Mesodermal cell (in vitro differentiated cells): ENCODE results near the gene POLG.

Source experiments
- H3K27ac ChIP-seq: 2 replicates; pipeline ENCODE4 v1.7.0; 2013; ENCODE audit warnings: mild to moderate bottlenecking, low read depth, low read length, moderate library complexity; ENCODE audit not compliant: severe bottlenecking
- H3K36me3 ChIP-seq: 2 replicates; pipeline ENCODE4 v1.7.1; 2013; ENCODE audit warnings: mild to moderate bottlenecking, low read length, moderate library complexity; ENCODE audit not compliant: control insufficient read depth, insufficient read depth
- H3K4me1 ChIP-seq: one replicate; pipeline ENCODE4 v1.7.1; 2013; ENCODE audit warnings: mild to moderate bottlenecking, low read length; ENCODE audit not compliant: insufficient read depth, control insufficient read depth, poor library complexity, severe bottlenecking
- H3K4me3 ChIP-seq: 2 replicates; pipeline ENCODE4 v1.7.0; 2013; ENCODE audit warnings: low read length, control low read depth, mild to moderate bottlenecking; ENCODE audit not compliant: insufficient read depth, poor library complexity, severe bottlenecking; ENCODE audit errors: extremely low read depth
- H3K9me3 ChIP-seq: 2 replicates; pipeline ENCODE4 v1.7.1; 2013; ENCODE audit warnings: mild to moderate bottlenecking, low read length, moderate library complexity; ENCODE audit not compliant: control insufficient read depth
- WGBS, 2 experiments: methylation state at CpG; one replicate each; pipeline ENCODE4 v1.1.5; 2013; ENCODE audit warnings: missing lambda C conversion rate in 2 of 2; ENCODE audit not compliant: insufficient coverage in 2 of 2; 5-methylcytosine and 5-hydroxymethylcytosine counted together

Gene POLG

DNA sequence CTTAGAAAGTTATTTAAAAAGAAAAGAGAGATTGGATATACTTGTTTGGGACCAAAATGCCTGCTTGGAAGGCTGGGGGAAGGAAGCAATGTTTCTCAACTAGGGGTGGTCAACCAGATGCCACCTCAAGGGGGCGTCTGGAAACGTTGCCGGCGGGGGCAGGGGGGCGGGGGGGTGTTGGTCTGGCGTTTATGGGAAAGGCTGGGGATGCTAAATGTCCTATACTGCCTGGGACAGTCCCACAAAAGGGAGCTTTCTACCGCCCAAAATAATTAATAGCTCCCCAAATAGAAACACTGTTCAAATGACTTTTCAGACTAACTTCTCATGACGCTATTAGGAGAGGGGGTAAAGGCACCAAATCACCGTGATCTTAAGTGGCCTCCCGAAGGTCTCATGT lies 2.2 kb downstream of the POLG start:
- Histone ChIP-seq H3K36me3 (peaks cover 57% of the 10 kb centered on the region), H3K27ac (no peak overlapping the region), H3K9me3 (no peaks in the 10 kb centered on the region), H3K4me3 (peak overlapping the region; percentile 78), H3K4me1 (peaks cover 24% of the 10 kb centered on the region)
- 80 to 98% methylated on average over 3 to 4 of the region's 10 CpGs for WGBS, 2 experiments

DNA sequence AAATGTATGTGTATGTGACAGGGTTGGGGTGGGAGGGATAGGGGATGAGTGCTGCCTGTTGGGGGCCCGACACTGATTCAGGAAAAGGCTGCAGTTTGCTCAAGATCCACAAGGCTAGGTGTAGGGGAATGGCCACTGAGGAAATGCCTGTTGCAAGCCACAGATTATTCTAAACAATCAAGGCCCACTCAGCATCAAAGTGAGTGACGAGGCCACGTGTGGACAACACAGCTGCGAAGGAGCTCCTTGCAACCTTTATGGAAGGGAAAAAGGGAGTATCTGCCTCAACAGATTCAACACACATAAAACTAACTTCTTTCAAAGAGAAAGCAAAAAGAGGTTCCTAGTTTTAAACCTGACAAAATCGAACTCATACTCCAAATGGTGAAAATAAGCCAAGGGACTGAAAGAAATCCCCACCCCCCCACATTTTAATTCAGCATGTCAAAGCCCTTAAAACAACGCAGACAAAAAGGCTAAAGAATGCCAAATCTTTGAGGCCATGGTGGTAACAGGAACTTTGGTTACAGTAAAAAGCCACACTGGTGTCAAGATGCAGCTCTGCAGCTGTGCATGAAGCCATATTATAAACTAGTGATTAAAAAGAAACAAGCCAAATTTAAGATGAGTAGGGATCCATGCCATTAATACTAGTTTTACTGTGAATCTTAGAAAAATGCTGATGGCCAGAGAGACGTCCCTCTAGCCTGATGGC lies 3.6 kb downstream of the POLG start:
- Histone ChIP-seq H3K9me3 (no peaks in the 10 kb centered on the region), H3K27ac (no peak overlapping the region), H3K4me3 (no peak overlapping the region), H3K36me3 (peaks cover 71% of the 10 kb centered on the region), H3K4me1 (peaks cover 24% of the 10 kb centered on the region)
- WGBS, 2 experiments, result 93 to 100% methylated on average over 4 of the region's 7 CpGs

DNA sequence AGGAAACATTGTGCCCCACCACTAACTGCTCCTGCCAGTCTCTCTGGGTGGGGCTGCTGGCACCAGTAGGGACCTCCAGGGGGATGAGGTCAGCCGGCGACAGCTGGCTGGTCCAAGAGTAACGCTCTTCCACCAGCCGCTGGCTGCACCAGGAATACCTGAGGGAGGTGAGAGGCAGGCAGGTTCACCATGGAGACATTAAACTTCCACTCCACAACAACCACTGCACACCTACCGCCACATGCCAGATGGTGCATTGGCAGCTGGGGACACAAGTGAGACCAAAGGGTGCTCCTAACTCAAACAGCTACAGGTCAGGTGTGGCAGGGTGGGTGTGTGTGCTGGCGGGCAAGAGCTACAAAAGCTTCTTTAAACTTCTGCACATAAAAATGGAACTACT lies 4.5 kb downstream of the POLG start:
- Histone ChIP-seq H3K36me3 (peaks cover 81% of the 10 kb centered on the region), H3K27ac (no peak overlapping the region), H3K4me1 (peaks cover 24% of the 10 kb centered on the region), H3K9me3 (no peaks in the 10 kb centered on the region), H3K4me3 (no peak overlapping the region)
- WGBS, 2 experiments, result no CpG with 5 or more reads among the region's 6 CpGs

DNA sequence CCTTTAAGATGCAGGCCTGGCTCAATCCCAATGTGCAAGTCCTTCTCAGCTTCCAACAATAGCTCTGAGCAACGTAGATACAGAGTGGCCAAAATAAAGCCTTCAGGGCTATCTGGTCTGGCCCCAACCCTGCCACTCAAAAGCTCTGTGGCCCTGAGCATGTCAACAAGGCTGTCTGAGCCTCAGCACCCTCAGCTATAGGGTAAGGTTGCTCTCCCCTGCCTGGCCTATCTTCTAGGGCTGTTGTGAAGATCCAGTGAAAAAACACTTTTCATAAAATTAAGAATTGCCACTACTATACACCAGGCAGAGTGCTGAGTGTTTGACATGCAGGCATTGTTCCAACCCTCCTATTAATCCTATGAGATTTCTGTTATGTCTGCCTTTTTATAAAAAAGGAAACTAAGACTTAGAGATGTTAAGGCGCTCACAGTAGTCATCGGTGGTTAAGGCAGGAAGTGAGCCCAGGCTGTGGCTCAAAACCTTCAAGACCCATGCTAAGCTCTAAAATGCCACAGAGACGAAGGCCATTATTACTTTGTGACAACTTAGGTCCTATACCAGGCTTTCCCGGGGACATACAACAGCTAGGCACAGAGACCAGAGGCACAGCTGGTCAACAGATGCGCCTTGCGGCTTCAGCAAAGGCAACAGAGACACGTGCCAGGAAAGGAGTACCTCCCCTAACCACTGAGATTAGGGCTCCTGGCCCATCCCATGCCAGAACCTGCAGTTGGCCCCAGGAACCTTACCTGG lies 5.1 kb downstream of the POLG start:
- H3K9me3 ChIP-seq, result no peaks in the 10 kb centered on the region
- no peak overlapping the region for H3K4me3 ChIP-seq
- H3K4me1 ChIP-seq, result peaks cover 24% of the 10 kb centered on the region
- no peak overlapping the region for H3K27ac ChIP-seq
- peaks cover 86% of the 10 kb centered on the region for H3K36me3 ChIP-seq
- 93 to 94% methylated on average over 8 of the region's 8 CpGs for WGBS, 2 experiments

DNA sequence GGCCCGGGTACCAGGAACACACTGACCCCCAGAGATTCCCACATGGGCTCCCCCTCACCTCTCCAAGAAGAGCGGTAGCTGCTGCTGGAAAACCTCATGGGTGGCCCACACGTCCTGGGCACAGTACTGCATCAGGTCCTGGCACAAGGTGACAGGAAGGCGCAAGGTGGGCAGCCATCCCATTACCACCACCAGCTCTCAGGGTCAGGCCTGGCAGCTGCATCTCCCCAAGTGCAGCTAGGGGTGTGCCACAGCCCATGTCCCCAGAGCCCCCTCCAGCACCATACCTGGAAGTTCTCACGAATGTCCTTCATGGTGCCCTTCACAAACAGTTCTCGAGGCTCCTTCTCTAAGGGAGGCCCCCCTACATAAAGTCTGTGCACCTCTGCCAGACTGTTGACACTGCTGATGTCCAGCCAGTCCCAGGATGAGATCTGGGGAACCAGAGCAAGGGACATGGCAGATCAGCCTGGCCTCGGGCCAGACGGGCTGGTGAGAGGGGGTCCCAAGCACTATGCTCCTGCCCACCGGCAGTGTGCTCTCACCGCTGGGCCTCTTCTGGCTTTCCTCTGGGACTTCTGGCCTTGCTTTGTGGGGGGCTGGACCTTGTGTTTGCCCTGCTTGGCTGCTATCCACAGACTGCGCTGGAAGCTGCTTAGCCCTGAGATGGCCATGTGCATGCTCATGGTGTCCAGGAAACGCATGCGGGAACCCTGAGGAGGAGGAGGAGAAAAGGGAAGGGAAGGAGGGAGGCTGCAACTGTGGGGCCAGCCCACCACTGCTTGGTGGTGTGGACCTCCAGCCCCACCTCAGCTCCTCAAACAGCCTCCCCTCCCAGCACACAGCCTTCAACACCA lies 6.0 kb downstream of the POLG start:
- Histone ChIP-seq H3K27ac (no peak overlapping the region), H3K36me3 (peaks cover 94% of the 10 kb centered on the region), H3K4me3 (no peak overlapping the region), H3K9me3 (no peaks in the 10 kb centered on the region), H3K4me1 (peaks cover 24% of the 10 kb centered on the region)
- whole genome bisulfite sequencing, 2 experiments, result 97 to 99% methylated on average over 12 of the region's 13 CpGs

DNA sequence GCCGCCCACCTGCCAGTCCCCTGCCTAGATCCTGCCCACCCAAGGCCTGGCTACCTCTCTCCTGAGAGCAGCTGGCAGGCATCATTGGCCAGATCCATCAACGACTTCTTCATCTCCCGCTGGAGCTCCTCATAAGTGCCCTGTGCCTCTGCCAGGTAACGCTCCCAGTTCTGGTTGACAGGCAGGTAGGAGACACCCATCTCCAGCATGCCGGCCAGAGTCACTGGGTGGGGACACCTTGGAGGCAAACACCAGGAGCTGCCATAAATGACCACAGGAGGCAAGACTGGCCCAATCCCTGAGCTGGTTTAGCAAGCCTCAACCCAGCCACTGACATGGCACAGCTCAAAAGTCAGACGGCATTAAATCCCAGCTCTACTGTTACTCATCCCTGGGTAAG lies 7.5 kb downstream of the POLG start:
- Histone ChIP-seq H3K9me3 (no peaks in the 10 kb centered on the region), H3K4me1 (peaks cover 13% of the 10 kb centered on the region), H3K27ac (no peak overlapping the region), H3K4me3 (no peak overlapping the region), H3K36me3 (peaks cover 99% of the 10 kb centered on the region)
- 98 to 100% methylated on average over 5 of the region's 6 CpGs for WGBS, 2 experiments

DNA sequence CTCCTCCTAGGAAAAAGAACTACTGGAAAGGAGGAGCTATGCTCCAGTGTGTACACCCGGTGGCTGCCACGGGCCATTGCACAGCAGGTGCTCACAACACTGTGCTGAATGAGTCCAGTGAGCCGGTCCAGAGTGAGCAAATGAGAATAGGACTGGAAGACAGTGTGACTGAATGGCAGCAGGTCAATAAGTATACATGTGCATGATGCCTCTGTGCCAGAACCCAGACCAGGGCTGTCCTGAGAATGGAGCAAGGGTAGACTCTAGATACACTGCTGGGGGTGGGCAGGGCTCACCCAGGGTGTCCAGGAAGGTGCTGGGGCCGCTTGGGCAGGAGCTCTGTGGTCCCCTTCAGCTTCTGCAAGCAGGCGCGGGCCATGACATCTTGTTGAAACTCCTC lies 8.3 kb downstream of the POLG start:
- WGBS, 2 experiments, result 94 to 100% methylated on average over 2 to 5 of the region's 6 CpGs
- Histone ChIP-seq H3K36me3 (peaks cover 99% of the 10 kb centered on the region), H3K27ac (no peak overlapping the region), H3K4me3 (no peak overlapping the region), H3K4me1 (peaks cover 8% of the 10 kb centered on the region), H3K9me3 (no peaks in the 10 kb centered on the region)

DNA sequence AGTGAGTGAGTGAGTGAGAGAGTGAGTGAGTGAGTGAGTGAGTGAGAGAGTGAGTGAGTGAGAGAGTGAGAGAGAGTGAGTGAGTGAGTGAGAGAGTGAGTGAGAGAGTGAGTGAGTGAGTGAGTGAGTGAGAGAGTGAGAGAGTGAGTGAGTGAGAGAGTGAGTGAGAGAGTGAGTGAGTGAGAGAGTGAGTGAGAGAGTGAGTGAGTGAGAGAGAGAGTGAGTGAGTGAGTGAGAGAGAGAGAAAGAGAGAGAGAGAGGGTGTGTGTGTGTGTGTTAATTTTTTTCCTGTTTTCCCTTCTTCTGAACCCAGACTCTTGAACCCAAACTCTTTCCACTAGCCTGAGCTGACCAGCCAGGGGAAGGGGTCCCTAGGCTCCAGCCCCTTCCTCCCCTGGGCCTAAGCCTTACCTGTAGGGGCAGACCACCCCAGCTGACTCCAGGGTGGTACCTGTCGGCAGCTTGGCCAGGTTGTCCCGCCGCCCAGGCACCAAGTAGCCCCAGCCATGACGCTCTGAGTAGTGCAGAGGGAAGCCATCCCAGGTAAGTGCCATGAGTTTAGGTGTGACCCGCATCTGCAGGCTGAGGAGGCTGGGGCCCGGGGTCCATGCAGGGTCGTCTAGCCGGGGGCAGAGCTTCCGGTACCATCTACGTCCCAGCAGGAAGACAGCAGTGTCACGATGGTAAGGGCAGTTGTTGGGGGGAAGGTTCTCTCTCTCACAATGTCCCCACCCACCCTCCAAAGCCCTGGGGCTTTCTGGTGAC lies 9.4 kb downstream of the POLG start:
- no peak overlapping the region for H3K4me3 ChIP-seq
- H3K9me3 ChIP-seq, result no peaks in the 10 kb centered on the region
- H3K4me1 ChIP-seq, result no peaks in the 10 kb centered on the region
- peaks cover 99% of the 10 kb centered on the region for H3K36me3 ChIP-seq
- no peak overlapping the region for H3K27ac ChIP-seq
- WGBS, 2 experiments, result 100% methylated on average over 5 of the region's 11 CpGs

DNA sequence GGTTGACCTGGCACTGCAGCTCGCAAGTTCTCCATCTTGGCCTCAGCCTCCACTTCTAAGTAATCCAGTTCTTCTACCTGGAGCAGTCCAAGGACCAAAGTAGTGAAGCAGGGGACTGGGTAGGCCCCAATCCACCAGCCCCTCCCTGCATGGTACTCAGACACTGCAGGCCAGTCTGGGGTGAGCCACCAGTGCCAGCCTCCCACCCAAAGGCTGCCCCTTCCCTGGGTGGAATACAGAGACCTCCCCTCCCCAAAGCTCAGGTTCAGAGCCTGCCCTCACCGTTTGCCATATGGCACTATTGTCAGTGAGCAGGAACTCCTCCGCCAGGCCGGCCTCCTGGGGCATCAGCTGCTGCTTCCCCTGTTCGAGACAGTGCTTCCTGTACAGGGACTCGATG lies 10.8 kb downstream of the POLG start:
- H3K9me3 ChIP-seq, result no peaks in the 10 kb centered on the region
- 98 to 100% methylated on average over 5 to 6 of the region's 6 CpGs for WGBS, 2 experiments
- H3K4me3 ChIP-seq, result no peak overlapping the region
- H3K4me1 ChIP-seq, result no peaks in the 10 kb centered on the region
- no peak overlapping the region for H3K27ac ChIP-seq
- peaks cover 98% of the 10 kb centered on the region for H3K36me3 ChIP-seq

DNA sequence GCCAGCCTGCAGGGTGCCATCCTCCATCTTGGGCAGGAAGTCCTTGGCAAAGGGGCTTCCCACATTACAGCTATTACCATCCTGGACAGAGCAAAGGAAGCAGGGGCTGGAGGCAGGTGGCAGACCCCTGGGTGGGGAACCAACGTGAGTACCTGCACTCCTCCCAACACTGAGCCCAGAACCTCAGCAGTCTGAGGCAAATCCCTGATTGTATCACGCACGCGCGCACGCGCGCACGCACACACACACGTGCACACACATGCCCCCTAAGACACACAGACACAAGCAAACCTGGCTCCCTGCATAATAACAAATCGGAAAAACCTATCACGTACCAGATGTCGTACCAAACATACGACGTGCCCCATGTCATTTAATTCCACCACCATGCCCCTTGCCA lies 11.8 kb downstream of the POLG start:
- Histone ChIP-seq H3K36me3 (peaks cover 98% of the 10 kb centered on the region), H3K4me1 (no peaks in the 10 kb centered on the region), H3K27ac (no peak overlapping the region), H3K4me3 (no peak overlapping the region), H3K9me3 (no peaks in the 10 kb centered on the region)
- WGBS, 2 experiments, result 91 to 98% methylated on average over 14 to 15 of the region's 15 CpGs
